ENCODE measurements around the gene STRA6.

The STRA6 gene

GRCh38 chr15:74202452-74203401, at the start of gene STRA6:
STRA6 (minus strand) TSS chr15:74202787; CDS start chr15:74202267, 520 bp downstream.
- no peak for DNase-seq (ENCODE audit: low spot score)

- peak; percentile 55 for DNase-seq (ENCODE audit: low spot score)
These were observed 49.7 kb upstream of the STRA6 start for GRCh38 chr15:74252291-74252690.

- no peak for DNase-seq (ENCODE audit: low spot score)
These were observed 48.7 kb upstream of the STRA6 start for GRCh38 chr15:74251131-74251811.

- no peak for DNase-seq (ENCODE audit: low spot score)
These were observed 47.7 kb upstream of the STRA6 start for GRCh38 chr15:74250266-74250665.

GRCh38 chr15:74245342-74245931, 42.9 kb upstream of the STRA6 start:
- no peak for DNase-seq (ENCODE audit: low spot score)

GRCh38 chr15:74244822-74245341, 42.3 kb upstream of the STRA6 start:
- DNase-seq (ENCODE audit: low spot score), result no peak

GRCh38 chr15:74243431-74243830, 40.8 kb upstream of the STRA6 start:
- DNase-seq (ENCODE audit: low spot score), result no peak

- DNase-seq (ENCODE audit: low spot score), result peak; percentile 72
These were observed 40.0 kb upstream of the STRA6 start for GRCh38 chr15:74242441-74243185.

GRCh38 chr15:74240897-74241614, 38.5 kb upstream of the STRA6 start:
- no peak for DNase-seq (ENCODE audit: low spot score)

- peak; percentile 61 for DNase-seq (ENCODE audit: low spot score)
These were observed 37.5 kb upstream of the STRA6 start for GRCh38 chr15:74240002-74240568.

GRCh38 chr15:74239051-74239705, 36.6 kb upstream of the STRA6 start:
- DNase-seq (ENCODE audit: low spot score), result no peak

- no peak for DNase-seq (ENCODE audit: low spot score)
These were observed 33.4 kb upstream of the STRA6 start, which contains the start of gene CCDC33 for GRCh38 chr15:74235962-74236361. CCDC33 (plus strand) TSS chr15:74236326; CDS start chr15:74236720, 394 bp downstream.

GRCh38 chr15:74234598-74234875, 31.9 kb upstream of the STRA6 start:
- DNase-seq (ENCODE audit: low spot score), result no peak

- no peak for DNase-seq (ENCODE audit: low spot score)
These were observed 31.4 kb upstream of the STRA6 start for GRCh38 chr15:74233851-74234597.

GRCh38 chr15:74233373-74233772, 30.8 kb upstream of the STRA6 start:
- DNase-seq (ENCODE audit: low spot score), result no peak

- no peak for DNase-seq (ENCODE audit: low spot score)
These were observed 28.9 kb upstream of the STRA6 start for GRCh38 chr15:74231475-74231874.

- no peak for DNase-seq (ENCODE audit: low spot score)
These were observed 27.1 kb upstream of the STRA6 start for GRCh38 chr15:74229686-74230085.

GRCh38 chr15:74228723-74229081, 26.1 kb upstream of the STRA6 start:
- DNase-seq (ENCODE audit: low spot score), result no peak

- no peak for DNase-seq (ENCODE audit: low spot score)
These were observed 25.6 kb upstream of the STRA6 start for GRCh38 chr15:74227968-74228722.
